PFSK-1 (cell line): ENCODE measurements around the gene SLC17A5.

Experiments
- FOXP2 ChIP-seq: optimal IDR thresholded peaks from 2 replicates; pipeline ENCODE3; 2011; ENCODE audit warnings: borderline replicate concordance, control low read depth, inconsistent platforms; ENCODE audit not compliant: insufficient read depth; ENCODE audit errors: extremely low read length, extremely low read depth
- POLR2AphosphoS5 ChIP-seq: IDR thresholded peaks from 2 replicates; pipeline ENCODE4 v1.6.1; 2012; ENCODE audit warnings: low read depth, mild to moderate bottlenecking, control low read depth, low read length, moderate library complexity
- SIN3A ChIP-seq: IDR thresholded peaks from 2 replicates; pipeline ENCODE4 v1.6.1; 2012; ENCODE audit warnings: mild to moderate bottlenecking, low read length, moderate library complexity, borderline replicate concordance; ENCODE audit not compliant: insufficient read depth
- TAF1 ChIP-seq: IDR thresholded peaks from 2 replicates; pipeline ENCODE4 v1.6.1; 2012; ENCODE audit warnings: low read length, control low read depth, borderline replicate concordance; ENCODE audit not compliant: insufficient read depth
- TF ChIP-seq, protein P1 (sequence below), 2 experiments: IDR thresholded peaks; 2 replicates each; pipeline versions ENCODE4 v1.6.1 to v1.8.0; 2011 to 2012; ENCODE audit warnings: low read depth in 2 of 2, low read length in 2 of 2, control low read depth in 1 of 2, inconsistent platforms in 1 of 2, mild to moderate bottlenecking in 1 of 2, moderate library complexity in 1 of 2; ENCODE audit not compliant: insufficient read depth in 1 of 2

Gene SLC17A5

DNA sequence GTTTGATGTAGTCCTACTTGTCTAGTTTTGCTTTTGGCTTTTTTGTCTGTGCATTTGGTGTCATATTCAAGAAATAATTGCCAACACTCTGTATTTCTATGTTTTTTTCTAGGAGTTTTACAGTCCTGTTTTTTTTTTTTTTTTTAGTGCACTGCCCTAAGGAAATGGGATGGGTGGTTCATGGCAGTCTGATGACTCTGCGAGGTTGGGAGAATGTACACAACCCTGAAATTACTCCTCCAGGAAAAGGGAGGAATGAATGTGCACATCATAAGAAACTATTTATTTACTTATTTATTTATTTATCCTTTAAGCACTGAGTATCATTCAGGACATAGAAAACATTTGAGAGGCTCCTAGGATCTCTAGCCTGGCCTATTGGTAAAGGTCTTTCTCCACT, 15.2 kb upstream of the SLC17A5 start:
- TF ChIP-seq TAF1 (no peak), SIN3A (no peak), POLR2AphosphoS5 (no peak), FOXP2 (no peak)

DNA sequence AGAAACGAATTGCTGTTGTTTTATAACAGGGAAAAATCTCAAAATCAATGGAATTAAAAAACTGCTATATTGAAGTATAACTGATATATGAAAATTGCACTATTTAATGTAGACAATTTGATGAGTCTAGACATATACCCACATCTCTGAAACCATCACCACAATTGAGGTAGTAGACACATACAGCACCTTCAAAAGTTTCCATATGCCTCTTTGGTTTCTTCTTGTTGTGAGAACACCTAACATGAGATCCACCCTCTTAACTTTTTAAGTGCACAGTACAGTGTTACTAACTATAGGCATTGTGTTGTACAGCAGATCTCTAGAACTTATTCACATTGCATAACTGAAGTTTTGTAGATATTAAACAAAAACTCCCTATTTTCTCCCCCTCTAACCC, 14.0 kb upstream of the SLC17A5 start:
- TF ChIP-seq SIN3A = no peak
- TF ChIP-seq, protein P1, sequence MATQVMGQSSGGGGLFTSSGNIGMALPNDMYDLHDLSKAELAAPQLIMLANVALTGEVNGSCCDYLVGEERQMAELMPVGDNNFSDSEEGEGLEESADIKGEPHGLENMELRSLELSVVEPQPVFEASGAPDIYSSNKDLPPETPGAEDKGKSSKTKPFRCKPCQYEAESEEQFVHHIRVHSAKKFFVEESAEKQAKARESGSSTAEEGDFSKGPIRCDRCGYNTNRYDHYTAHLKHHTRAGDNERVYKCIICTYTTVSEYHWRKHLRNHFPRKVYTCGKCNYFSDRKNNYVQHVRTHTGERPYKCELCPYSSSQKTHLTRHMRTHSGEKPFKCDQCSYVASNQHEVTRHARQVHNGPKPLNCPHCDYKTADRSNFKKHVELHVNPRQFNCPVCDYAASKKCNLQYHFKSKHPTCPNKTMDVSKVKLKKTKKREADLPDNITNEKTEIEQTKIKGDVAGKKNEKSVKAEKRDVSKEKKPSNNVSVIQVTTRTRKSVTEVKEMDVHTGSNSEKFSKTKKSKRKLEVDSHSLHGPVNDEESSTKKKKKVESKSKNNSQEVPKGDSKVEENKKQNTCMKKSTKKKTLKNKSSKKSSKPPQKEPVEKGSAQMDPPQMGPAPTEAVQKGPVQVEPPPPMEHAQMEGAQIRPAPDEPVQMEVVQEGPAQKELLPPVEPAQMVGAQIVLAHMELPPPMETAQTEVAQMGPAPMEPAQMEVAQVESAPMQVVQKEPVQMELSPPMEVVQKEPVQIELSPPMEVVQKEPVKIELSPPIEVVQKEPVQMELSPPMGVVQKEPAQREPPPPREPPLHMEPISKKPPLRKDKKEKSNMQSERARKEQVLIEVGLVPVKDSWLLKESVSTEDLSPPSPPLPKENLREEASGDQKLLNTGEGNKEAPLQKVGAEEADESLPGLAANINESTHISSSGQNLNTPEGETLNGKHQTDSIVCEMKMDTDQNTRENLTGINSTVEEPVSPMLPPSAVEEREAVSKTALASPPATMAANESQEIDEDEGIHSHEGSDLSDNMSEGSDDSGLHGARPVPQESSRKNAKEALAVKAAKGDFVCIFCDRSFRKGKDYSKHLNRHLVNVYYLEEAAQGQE (IDR thresholded peaks at IDR 0.05; ENCODE audit: insufficient read depth in 1 of 2, low read depth in 2 of 2, low read length in 2 of 2) = no peak
- no peak for TF ChIP-seq TAF1
- TF ChIP-seq FOXP2 = no peak
- TF ChIP-seq POLR2AphosphoS5 = no peak

DNA sequence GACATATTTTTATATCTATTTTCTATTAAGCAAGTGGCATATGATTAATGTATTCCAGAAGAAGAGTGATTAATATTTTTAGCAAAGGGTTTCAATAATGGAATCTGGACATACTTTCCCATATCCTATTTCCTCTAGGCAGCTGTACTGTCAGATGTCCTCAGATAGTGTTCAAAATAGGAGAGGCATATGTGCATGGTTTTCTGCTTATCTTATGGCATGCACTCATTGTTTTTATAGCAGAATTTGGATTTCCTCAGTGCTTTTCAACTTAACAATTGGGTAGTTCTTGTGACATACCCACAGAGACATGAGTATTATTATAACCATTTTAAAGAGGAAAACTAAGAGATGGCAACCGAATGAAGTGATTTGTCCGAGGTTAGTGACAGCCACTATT, 12.6 kb upstream of the SLC17A5 start:
- TF ChIP-seq POLR2AphosphoS5 (no peak), TAF1 (no peak), SIN3A (no peak), FOXP2 (no peak)
- TF ChIP-seq, protein P1 (IDR thresholded peaks at IDR 0.05; ENCODE audit: insufficient read depth in 1 of 2, low read depth in 2 of 2, low read length in 2 of 2) = no peak

DNA sequence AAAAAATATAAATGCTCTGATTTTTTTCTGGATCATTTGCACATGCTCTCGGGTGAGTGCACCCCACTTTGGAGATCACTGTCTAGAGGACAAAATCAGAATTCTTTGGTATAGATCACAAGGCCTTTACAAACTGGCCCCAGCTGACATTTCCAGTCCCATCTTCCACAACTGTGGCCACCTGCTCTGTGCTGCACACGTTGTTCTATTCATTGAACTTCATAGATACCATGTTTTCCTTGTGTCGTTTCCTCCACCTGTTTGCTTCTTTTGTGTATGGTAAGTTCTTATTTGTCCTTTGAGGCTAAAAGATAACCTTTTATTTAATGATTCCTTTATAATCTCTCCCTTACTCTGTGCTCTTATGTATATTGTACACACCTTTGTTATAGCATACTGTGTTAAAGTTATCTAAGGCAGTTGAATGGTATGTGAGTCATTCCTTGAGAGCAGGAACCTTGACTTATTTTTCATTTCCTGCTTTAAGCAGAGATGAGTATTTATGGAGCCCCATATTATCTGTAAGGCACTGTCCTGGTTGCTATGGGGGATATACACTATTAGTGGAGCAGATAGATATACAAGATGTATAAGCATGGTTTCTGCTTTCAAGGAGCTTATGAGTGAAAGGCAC, 12.0 kb upstream of the SLC17A5 start:
- TF ChIP-seq, protein P1 (IDR thresholded peaks at IDR 0.05; ENCODE audit: insufficient read depth in 1 of 2, low read depth in 2 of 2, low read length in 2 of 2) = no peak

DNA sequence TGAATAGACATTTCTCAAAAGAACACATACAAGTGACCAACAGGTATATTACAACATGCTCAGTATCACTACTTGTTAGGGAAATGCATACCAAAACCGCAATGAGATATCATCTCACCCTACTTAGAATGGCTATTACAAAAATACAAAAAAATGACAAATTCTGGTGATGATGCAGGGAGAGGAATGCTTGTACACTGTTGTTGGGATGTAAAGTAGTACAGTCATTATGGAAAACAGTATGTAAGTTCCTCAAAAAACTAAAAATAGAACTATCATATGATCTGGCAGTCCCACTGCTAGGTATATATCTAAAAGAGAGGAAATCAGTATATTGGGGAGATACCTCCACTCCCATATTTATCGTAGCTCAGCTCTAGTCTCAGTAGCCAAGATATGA, 10.9 kb upstream of the SLC17A5 start:
- TF ChIP-seq, protein P1 (IDR thresholded peaks at IDR 0.05; ENCODE audit: insufficient read depth in 1 of 2, low read depth in 2 of 2, low read length in 2 of 2) = no peak
- no peak for TF ChIP-seq POLR2AphosphoS5
- no peak for TF ChIP-seq SIN3A
- no peak for TF ChIP-seq TAF1
- no peak for TF ChIP-seq FOXP2
